ENCODE results near the gene MPG.

The MPG gene

DNA sequence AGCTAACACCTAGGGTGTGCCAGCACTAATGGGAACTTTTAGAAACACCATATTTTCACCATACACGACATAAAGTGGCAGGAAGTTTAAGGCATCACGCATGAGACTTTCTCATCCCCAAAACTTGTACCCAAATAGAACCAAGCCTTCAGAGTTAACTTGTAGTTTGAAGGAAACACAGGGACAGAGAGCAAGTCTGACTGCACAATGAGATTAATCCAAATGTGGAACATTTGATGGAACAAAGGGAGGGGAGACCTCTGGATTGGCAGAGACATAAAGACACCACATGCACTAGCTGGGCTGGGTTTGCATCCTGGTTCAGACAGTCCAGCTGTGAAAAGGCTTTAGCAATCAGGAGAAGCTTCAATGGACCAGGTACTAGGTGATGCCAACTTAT, 36.3 kb downstream of the MPG start:
- DNase-seq, result no peak

DNA sequence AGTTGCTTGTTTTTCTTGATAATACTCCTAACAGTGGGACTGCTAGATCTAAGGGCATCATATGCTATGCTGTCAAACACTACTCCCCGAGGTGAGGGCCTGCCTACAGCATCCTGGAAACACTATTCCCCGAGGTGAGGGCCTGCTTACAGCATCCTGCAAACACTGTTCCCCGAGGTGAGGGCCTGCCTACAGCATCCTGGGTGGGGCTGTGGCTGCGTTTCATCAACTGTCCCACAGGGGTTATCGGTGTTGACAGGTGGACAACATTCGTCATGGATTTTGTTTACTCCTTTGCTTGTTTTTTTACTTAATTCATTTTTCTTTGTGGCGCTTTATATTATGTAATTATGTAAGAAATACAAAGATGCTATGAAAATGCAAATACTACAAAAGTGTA, 38.0 kb downstream of the MPG start:
- DNase-seq, result no peak

DNA sequence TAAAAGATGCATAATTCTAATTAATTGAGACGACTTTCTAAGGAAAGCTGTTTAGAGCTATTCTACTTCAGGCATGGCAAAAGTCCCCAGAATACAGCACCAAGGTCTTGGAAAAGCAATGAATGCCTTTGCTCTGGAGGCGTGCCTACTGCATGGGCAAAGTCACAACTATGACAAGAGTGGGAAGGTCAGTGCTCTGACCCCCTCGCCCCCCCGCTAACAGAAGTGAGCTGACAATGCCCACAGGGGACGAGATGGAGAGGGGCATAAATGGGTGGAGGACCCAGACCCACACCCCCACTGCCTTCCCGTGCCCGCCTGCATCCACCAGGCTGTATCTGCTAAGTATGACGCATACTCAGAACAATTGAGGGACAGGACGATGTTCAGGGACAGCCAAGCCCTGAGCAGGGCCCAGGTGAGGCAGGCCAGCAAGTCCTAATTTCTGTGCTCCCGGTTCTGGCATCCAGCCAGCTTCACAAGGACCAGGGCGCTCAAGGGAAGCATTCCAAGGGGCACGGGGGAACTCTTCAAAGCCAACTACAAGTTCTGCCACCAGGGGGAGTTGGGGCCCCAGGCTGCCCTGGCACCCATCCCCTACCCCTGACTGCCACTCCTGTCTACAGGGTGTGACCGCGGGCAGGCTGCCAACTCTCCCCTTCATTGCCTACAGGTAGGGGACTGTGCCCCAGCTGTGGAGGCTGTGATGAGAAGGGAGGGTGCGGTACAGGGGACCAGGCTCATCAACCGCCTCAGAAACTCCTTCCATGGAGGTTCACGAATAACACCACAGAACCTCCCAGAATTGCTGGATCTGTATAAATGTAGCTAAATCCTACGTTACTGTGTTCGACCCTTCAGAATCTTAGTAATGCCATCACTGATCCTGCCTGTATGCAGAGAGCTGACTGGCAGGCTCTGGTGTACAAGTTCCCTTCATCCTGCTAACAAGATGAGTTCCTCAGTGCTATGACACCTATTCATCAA, 39.6 kb downstream of the MPG start:
- peak; percentile 73 for DNase-seq

GRCh38 chr16:118857-119256, 40.8 kb downstream of the MPG start:
- DNase-seq, result no peak

GRCh38 chr16:119295-119694, 41.3 kb downstream of the MPG start:
- DNase-seq, result no peak

GRCh38 chr16:119835-120491, 41.9 kb downstream of the MPG start:
- no peak for DNase-seq

GRCh38 chr16:120756-121155, 42.7 kb downstream of the MPG start:
- no peak for DNase-seq

DNA sequence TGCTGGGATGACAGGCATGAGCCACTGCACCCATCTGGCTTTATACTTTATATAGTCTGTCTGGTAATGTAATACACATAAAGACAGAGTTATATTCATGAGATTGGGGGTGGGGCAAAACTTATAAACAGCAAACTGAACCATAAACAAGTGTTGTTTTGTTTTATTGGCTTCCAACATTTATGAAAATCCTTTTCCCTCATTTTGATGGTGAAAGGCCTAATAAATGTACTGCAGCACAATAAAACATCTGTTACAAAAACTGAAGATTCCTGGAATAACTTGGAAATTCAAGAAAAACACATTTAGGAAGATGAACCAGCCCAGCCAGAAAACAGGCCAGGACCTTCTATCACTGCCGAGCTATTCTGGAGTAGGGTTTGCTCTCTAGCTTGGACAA, 44.3 kb downstream of the MPG start:
- no peak for DNase-seq

- peak; percentile 40 for DNase-seq
Measured at GRCh38 chr16:123558-124350, 45.7 kb downstream of the MPG start.

- no peak for DNase-seq
Measured at GRCh38 chr16:125011-125410, 47.0 kb downstream of the MPG start.

GRCh38 chr16:129075-129474, 51.0 kb downstream of the MPG start:
- DNase-seq, result no peak

GRCh38 chr16:130533-131173, 52.6 kb downstream of the MPG start:
- DNase-seq, result no peak

DNA sequence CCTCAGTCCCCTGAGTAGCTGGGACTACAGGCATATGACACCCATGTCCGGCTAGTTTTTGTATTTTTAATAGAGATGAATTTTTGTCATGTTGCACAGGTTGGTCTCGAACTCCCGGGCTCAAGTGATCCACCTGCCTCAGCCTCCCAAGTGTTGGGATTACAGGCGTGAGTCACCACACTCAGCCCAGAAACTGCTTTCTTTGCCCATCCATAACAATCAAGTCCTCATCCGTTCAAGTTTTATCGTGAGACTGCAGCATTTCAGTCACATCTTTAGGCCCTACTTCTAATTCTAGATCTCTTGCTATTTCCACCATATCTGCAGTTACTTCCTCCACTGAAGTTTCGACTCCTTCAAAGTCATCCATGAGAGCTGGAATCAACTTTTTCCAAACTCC, 54.1 kb downstream of the MPG start:
- DNase-seq, result no peak

GRCh38 chr16:133716-134115, 55.7 kb downstream of the MPG start:
- DNase-seq, result no peak
